OCI-LY7 (cell line): ENCODE results near the gene MAGED2. TPM values are rescaled to one million over a fixed set of nuclear protein-coding genes. Genes with fewer than 3 reads are reported as not detected.
A peak's percentile ranks its signal among the peaks of the same experiment; 100 is the strongest.

Experiments used
- BruUV-seq: library from RNA; stranded (reverse); fragments of 400-500 nt; replicated peaks from 2 replicates; lab custom pipeline; 2021; lab: Mats Ljungman, UMichigan
- CTCF ChIA-PET: fragments of 300-600 bp; sonication (Branson Sonifier 250); formaldehyde crosslinking; loops from one replicate; lab custom pipeline; 2022; ENCODE audit warnings: antibody characterized with exemption; ENCODE audit not compliant: unreplicated experiment; lab: Charles Lee
- POLR2A ChIA-PET: fragments of 300-600 bp; sonication (Branson Sonifier 250); formaldehyde crosslinking; loops from one replicate; lab custom pipeline; 2022; ENCODE audit warnings: antibody characterized with exemption; lab: Charles Lee
- DNase-seq: peaks from one replicate; pipeline ENCODE4 v3.0.0-alpha.2; 2015; ENCODE audit warnings: low spot score
- H2AFZ ChIP-seq: fragments of 200-600 bp; sonication (generic), shearing (Covaris generic); 2 replicates; pipeline ENCODE4 v1.6.1; 2014; ENCODE audit warnings: mild to moderate bottlenecking, antibody characterized with exemption, low read length, moderate library complexity
- H3K27ac ChIP-seq: fragments of 200-600 bp; sonication (generic); 2 replicates; pipeline ENCODE4 v1.5.1; 2014; ENCODE audit warnings: mixed run types, low read depth, mild to moderate bottlenecking, moderate library complexity, low read length, inconsistent platforms; ENCODE audit not compliant: poor library complexity, severe bottlenecking
- H3K36me3 ChIP-seq: fragments of 200-600 bp; sonication (generic); 2 replicates; pipeline ENCODE4 v1.6.1; 2014; ENCODE audit warnings: mild to moderate bottlenecking, antibody characterized with exemption, low read length, moderate library complexity, mixed read lengths; ENCODE audit not compliant: insufficient read depth
- H3K4me1 ChIP-seq: fragments of 200-600 bp; sonication (generic); 2 replicates; pipeline ENCODE4 v1.5.1; 2014; ENCODE audit warnings: mild to moderate bottlenecking, low read length; ENCODE audit not compliant: insufficient read depth, poor library complexity, severe bottlenecking
- H3K4me2 ChIP-seq: fragments of 200-600 bp; sonication (generic); 2 replicates; pipeline ENCODE4 v1.6.1; 2014; ENCODE audit warnings: mild to moderate bottlenecking, low read length
- H3K4me3 ChIP-seq: fragments of 200-600 bp; sonication (generic); 2 replicates; pipeline ENCODE4 v1.5.1; 2014; ENCODE audit warnings: mild to moderate bottlenecking, low read depth, low read length; ENCODE audit not compliant: poor library complexity, severe bottlenecking
- H3K79me2 ChIP-seq: fragments of 200-600 bp; sonication (generic); 2 replicates; pipeline ENCODE4 v1.6.1; 2016; ENCODE audit warnings: low read depth, mild to moderate bottlenecking, low read length, moderate library complexity, mixed read lengths; ENCODE audit not compliant: insufficient read depth
- H3K9me2 ChIP-seq: fragments of 200-600 bp; sonication (generic); 2 replicates; pipeline ENCODE4 v1.6.1; 2016; ENCODE audit warnings: mild to moderate bottlenecking, low read length, mixed read lengths; ENCODE audit not compliant: insufficient read depth
- H3K9me3 ChIP-seq: fragments of 200-600 bp; sonication (generic); 2 replicates; pipeline ENCODE4 v1.6.1; 2014; ENCODE audit warnings: mild to moderate bottlenecking, mixed run types, low read length, mixed read lengths
- H4K20me1 ChIP-seq: fragments of 200-600 bp; sonication (generic); 2 replicates; pipeline ENCODE4 v1.6.1; 2014; ENCODE audit warnings: mild to moderate bottlenecking, antibody characterized with exemption, low read length, moderate library complexity, mixed read lengths; ENCODE audit not compliant: insufficient read depth
- CTCF ChIP-seq: fragments of 200-600 bp; sonication (generic); conservative IDR thresholded peaks from 2 replicates; pipeline ENCODE4 v1.5.1; 2014; ENCODE audit warnings: mild to moderate bottlenecking, antibody characterized with exemption, low read length, moderate library complexity, mixed read lengths
- EZH2phosphoT487 ChIP-seq: fragments of 200-600 bp; sonication (generic); IDR thresholded peaks from 2 replicates; pipeline ENCODE4 v1.6.1; 2018; ENCODE audit warnings: low read depth, borderline replicate concordance, mild to moderate bottlenecking, mixed run types, antibody characterized with exemption, low read length, moderate library complexity, mixed read lengths
- intact Hi-C: fragments of 100-400 bp; cut with micrococcal nuclease; formaldehyde crosslinking; loops from one replicate; pipeline ENCODE4 v1.10.0; 2022; ENCODE audit not compliant: unreplicated experiment
- total RNA-seq, 2 experiments: library from RNA; depleted of rRNA in 1 of 2; stranded (reverse); fragments of >200 nt in 1 of 2; shearing (Covaris generic) in 1 of 2; gene quantifications; 2 replicates each; pipeline ENCODE4 v1.2.3, GENCODE V29; 2014 to 2022

Gene MAGED2
- total RNA-seq, 2 experiments from 2014 or later, result 27.1 to 48.3 TPM

- Histone ChIP-seq H3K27ac (no peak overlapping the region), H4K20me1 (no peaks in the 10 kb centered on the region), H3K4me3 (no peak overlapping the region), H3K79me2 (no peaks in the 10 kb centered on the region), H3K36me3 (no peaks in the 10 kb centered on the region), H2AFZ (no peak overlapping the region), H3K4me2 (no peak overlapping the region), H3K9me3 (no peaks in the 10 kb centered on the region), H3K4me1 (no peaks in the 10 kb centered on the region), H3K9me2 (no peaks in the 10 kb centered on the region)
- ChIA-PET CTCF (no interaction called here), POLR2A (no interaction called here)
- no peak for TF ChIP-seq CTCF
- no peak for TF ChIP-seq EZH2phosphoT487
- DNase-seq, result no peak
- intact Hi-C loops, result no loop called here
- BruUV-seq, result no TSS peak
These were observed 31.5 kb upstream of the MAGED2 start for GRCh38 chrX:54776061-54776460.

- Histone ChIP-seq H3K27ac (no peak overlapping the region), H4K20me1 (no peaks in the 10 kb centered on the region), H3K9me3 (no peaks in the 10 kb centered on the region), H3K79me2 (no peaks in the 10 kb centered on the region), H3K4me2 (no peak overlapping the region), H2AFZ (no peak overlapping the region), H3K9me2 (no peaks in the 10 kb centered on the region), H3K36me3 (no peaks in the 10 kb centered on the region), H3K4me3 (no peak overlapping the region), H3K4me1 (no peaks in the 10 kb centered on the region)
- BruUV-seq, result no TSS peak
- no peak for DNase-seq
- ChIA-PET CTCF (no interaction called here), POLR2A (no interaction called here)
- no peak for TF ChIP-seq CTCF
- no peak for TF ChIP-seq EZH2phosphoT487
- intact Hi-C loops, result no loop called here
These were observed 30.4 kb upstream of the MAGED2 start for GRCh38 chrX:54776987-54777672.

- H3K27ac ChIP-seq, result no peak overlapping the region
- H2AFZ ChIP-seq, result no peak overlapping the region
- DNase-seq, result peak; percentile 33
- H3K9me2 ChIP-seq, result no peaks in the 10 kb centered on the region
- H3K9me3 ChIP-seq, result no peaks in the 10 kb centered on the region
- BruUV-seq, result no TSS peak
- intact Hi-C loops, result no loop called here
- H3K36me3 ChIP-seq, result no peaks in the 10 kb centered on the region
- TF ChIP-seq CTCF (peak; percentile 54), EZH2phosphoT487 (no peak)
- no peak overlapping the region for H3K4me3 ChIP-seq
- no peak overlapping the region for H3K4me2 ChIP-seq
- H3K4me1 ChIP-seq, result no peaks in the 10 kb centered on the region
- ChIA-PET CTCF (no interaction called here), POLR2A (no interaction called here)
- H3K79me2 ChIP-seq, result no peaks in the 10 kb centered on the region
- H4K20me1 ChIP-seq, result no peaks in the 10 kb centered on the region
These were observed 21.6 kb upstream of the MAGED2 start for GRCh38 chrX:54785901-54786300.
